Stimulated activated CD8-positive, alpha-beta memory T cell treated with anti-CD3 and anti-CD28 coated beads, Interleukin-12 subunit alpha, Interleukin-12 subunit beta, amount 100 ng/mL, for 24 hours (primary cell): ENCODE data around the gene AMELX.

ENCODE experiments used
- DNase-seq: peaks from one replicate; pipeline ENCODE4 v3.0.0-alpha.2; 2020; ENCODE audit errors: extremely low read depth

Gene AMELX

GRCh38 chrX:11309220-11309619 lies 16.0 kb downstream of the AMELX start:
- DNase-seq: no peak

- DNase-seq: no peak
These were observed 18.5 kb downstream of the AMELX start for GRCh38 chrX:11311706-11312105.

- DNase-seq: no peak
These were observed 26.8 kb downstream of the AMELX start for GRCh38 chrX:11319806-11320520.

- DNase-seq: no peak
These were observed 28.8 kb downstream of the AMELX start for GRCh38 chrX:11321986-11322385.

- no peak for DNase-seq
These were observed 34.9 kb downstream of the AMELX start for GRCh38 chrX:11328134-11328533.

GRCh38 chrX:11329021-11329420 lies 35.8 kb downstream of the AMELX start:
- DNase-seq: no peak

GRCh38 chrX:11331788-11332187 lies 38.6 kb downstream of the AMELX start:
- DNase-seq: no peak

- DNase-seq: no peak
These were observed 41.0 kb downstream of the AMELX start for GRCh38 chrX:11334165-11334564.

GRCh38 chrX:11336201-11336600 lies 43.0 kb downstream of the AMELX start:
- DNase-seq: no peak

GRCh38 chrX:11337292-11338009 lies 44.2 kb downstream of the AMELX start:
- no peak for DNase-seq

GRCh38 chrX:11341274-11342201 lies 48.3 kb downstream of the AMELX start:
- no peak for DNase-seq

- DNase-seq: no peak
These were observed 49.5 kb downstream of the AMELX start for GRCh38 chrX:11342673-11343072.

GRCh38 chrX:11346121-11346682 lies 53.0 kb downstream of the AMELX start:
- no peak for DNase-seq

- no peak for DNase-seq
These were observed 54.1 kb downstream of the AMELX start for GRCh38 chrX:11347300-11347699.

- DNase-seq: no peak
These were observed 55.8 kb downstream of the AMELX start for GRCh38 chrX:11349020-11349419.

- DNase-seq: no peak
These were observed 56.6 kb downstream of the AMELX start for GRCh38 chrX:11349661-11350337.
